ENCODE data around the gene TESPA1. TPM values are rescaled to one million over a fixed set of nuclear protein-coding genes. Genes with fewer than 3 reads are reported as not detected.

Gene TESPA1
- total and polyA plus RNA-seq, 9 of the 15 experiments (the other 6 are each of a cell fraction or from before 2014, with no cell fraction given): 0.72 to 7.1 (median 2.4) TPM

GRCh38 chr12:54984658-54985376 lies at the start of gene TESPA1 (continued):
- TF ChIP-seq ETS1 (conservative IDR thresholded peaks at IDR 0.05; ENCODE audit: control insufficient read depth, low read depth, low read length) (no peak), ZNF436 (CRISPR knock-in tag; IDR thresholded peaks at IDR 0.05) (no peak), CSDE1 (IDR thresholded peaks at IDR 0.05) (no peak), ETS2 (tag; IDR thresholded peaks at IDR 0.05; ENCODE audit: borderline replicate concordance, poor library complexity, severe bottlenecking) (no peak), CHAMP1 (IDR thresholded peaks at IDR 0.05) (no peak), MITF (IDR thresholded peaks at IDR 0.05) (no peak), TAF1 (IDR thresholded peaks at IDR 0.05; ENCODE audit: control insufficient read depth, extremely low read depth, insufficient read depth, low read length, severe bottlenecking) (peak; percentile 43), SIRT6 (IDR thresholded peaks at IDR 0.05; ENCODE audit: low read depth, low read length) (no peak), ZNF212 (CRISPR knock-in tag; IDR thresholded peaks at IDR 0.05) (0 out of 2 replicates have a peak, but pooled peaks have one; percentile 44), TAF7 (tag; IDR thresholded peaks at IDR 0.05) (no peak), NR0B1 (IDR thresholded peaks at IDR 0.05; ENCODE audit: partially characterized antibody) (no peak), PHF21A (IDR thresholded peaks at IDR 0.05; ENCODE audit: borderline replicate concordance, low read depth) (no peak)
